Measurements from ENCODE around the gene ADARB2. TPM values are rescaled to one million over a fixed set of nuclear protein-coding genes. Genes with fewer than 3 reads are reported as not detected.

ADARB2 gene
- total and polyA plus RNA-seq, 2 experiments from 2014 or later: 2.0 to 5.0 TPM

DNA sequence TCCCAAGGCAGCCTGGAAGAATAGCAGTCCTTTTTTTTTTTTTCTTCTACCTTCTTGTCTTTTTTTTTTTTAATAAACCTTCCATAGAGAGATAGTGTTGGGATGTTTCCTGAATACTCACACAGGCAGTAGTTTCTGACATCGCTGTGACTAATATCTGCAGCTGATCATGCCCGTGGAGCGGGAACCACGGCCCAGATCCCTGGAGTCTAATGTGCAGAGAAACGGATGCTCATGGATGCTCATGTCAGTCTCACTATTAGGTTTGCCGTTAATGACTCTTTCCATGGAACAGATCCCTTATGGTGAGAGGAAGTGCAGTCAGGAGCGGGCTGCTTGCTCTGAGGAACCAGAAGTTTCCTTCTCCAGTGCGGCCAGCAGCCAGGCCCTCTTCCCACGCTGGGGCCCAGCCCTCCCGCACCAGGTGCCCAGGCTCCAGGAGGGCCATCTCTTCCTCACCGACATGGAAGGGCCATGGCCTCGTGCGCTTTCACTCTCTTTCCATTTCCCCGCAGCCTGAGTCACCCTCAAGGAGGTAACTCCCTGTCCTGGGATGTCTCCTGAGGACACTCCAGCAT, 548.7 kb downstream of the ADARB2 start (continued):
- TF ChIP-seq EZH2 (IDR thresholded peaks at IDR 0.05; ENCODE audit: low read depth, unreplicated experiment): no peak
- no peak for TF ChIP-seq JUNB (IDR thresholded peaks at IDR 0.05; ENCODE audit: unreplicated experiment)
- no peak for TF ChIP-seq REST (IDR thresholded peaks at IDR 0.05; ENCODE audit: unreplicated experiment)
- no peak for TF ChIP-seq EZH2phosphoT487 (IDR thresholded peaks at IDR 0.05; ENCODE audit: unreplicated experiment)
- no peak for TF ChIP-seq CREB1 (CRISPR knock-in tag; IDR thresholded peaks at IDR 0.05; ENCODE audit: low read depth)
- no peak for TF ChIP-seq ZNF331 (CRISPR knock-in tag; IDR thresholded peaks at IDR 0.05; ENCODE audit: low read depth)

DNA sequence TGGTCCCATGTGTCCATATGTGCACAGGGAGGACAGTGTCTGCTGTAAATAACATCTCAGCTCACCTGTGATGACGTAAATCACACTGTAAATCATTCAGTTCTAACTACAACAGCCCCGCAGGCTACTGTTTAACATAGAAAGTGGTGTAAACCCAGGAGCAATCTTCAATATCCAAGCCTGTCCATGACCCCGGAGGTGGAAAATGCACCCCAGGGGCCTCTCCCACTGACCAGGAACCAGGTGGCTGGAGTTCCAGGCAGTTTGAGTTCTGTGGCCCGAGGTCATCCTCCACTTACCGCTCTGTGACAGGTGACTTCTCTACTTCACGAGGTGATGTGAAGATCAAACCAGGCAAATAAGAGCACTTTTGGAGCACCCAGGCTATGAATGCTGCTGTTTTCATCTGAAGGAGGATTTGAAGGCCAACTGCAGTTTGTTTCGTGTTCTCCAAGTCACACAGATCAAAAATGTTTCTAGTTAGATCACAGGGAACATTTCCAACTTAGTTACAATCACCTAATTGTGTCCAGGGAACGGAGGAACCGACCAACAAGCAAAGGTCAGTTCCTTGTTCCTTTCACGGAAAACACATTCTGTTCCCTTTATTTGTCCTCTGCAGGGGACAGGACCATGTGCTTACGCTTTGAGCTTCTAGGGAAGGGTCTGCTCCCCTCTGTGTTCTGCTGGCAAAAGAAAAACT, 549.3 kb downstream of the ADARB2 start:
- no peaks in the 10 kb centered on the region for H3K9me2 ChIP-seq (ENCODE audit: insufficient read depth)
- H3K4me1 Mint-ChIP-seq: no peaks in the 10 kb centered on the region; the same call in 1 of the 3 replicates
- TF ChIP-seq, protein P1, sequence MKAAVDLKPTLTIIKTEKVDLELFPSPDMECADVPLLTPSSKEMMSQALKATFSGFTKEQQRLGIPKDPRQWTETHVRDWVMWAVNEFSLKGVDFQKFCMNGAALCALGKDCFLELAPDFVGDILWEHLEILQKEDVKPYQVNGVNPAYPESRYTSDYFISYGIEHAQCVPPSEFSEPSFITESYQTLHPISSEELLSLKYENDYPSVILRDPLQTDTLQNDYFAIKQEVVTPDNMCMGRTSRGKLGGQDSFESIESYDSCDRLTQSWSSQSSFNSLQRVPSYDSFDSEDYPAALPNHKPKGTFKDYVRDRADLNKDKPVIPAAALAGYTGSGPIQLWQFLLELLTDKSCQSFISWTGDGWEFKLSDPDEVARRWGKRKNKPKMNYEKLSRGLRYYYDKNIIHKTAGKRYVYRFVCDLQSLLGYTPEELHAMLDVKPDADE (IDR thresholded peaks at IDR 0.05): no peak
- no peak for TF ChIP-seq STAT1 (IDR thresholded peaks at IDR 0.05; ENCODE audit: unreplicated experiment)
- TF ChIP-seq ZNF331 (CRISPR knock-in tag; IDR thresholded peaks at IDR 0.05; ENCODE audit: low read depth): no peak
- TF ChIP-seq CREB1 (CRISPR knock-in tag; IDR thresholded peaks at IDR 0.05; ENCODE audit: low read depth): no peak
- TF ChIP-seq EZH2 (IDR thresholded peaks at IDR 0.05; ENCODE audit: low read depth, unreplicated experiment): no peak
- no peak for TF ChIP-seq ZNF114 (CRISPR knock-in tag; IDR thresholded peaks at IDR 0.05)
- TF ChIP-seq JUNB (IDR thresholded peaks at IDR 0.05; ENCODE audit: unreplicated experiment): no peak
- TF ChIP-seq REST (IDR thresholded peaks at IDR 0.05; ENCODE audit: unreplicated experiment): no peak
- TF ChIP-seq POLR2AphosphoS5 (IDR thresholded peaks at IDR 0.05; ENCODE audit: low read depth): no peak
- TF ChIP-seq, protein P2, sequence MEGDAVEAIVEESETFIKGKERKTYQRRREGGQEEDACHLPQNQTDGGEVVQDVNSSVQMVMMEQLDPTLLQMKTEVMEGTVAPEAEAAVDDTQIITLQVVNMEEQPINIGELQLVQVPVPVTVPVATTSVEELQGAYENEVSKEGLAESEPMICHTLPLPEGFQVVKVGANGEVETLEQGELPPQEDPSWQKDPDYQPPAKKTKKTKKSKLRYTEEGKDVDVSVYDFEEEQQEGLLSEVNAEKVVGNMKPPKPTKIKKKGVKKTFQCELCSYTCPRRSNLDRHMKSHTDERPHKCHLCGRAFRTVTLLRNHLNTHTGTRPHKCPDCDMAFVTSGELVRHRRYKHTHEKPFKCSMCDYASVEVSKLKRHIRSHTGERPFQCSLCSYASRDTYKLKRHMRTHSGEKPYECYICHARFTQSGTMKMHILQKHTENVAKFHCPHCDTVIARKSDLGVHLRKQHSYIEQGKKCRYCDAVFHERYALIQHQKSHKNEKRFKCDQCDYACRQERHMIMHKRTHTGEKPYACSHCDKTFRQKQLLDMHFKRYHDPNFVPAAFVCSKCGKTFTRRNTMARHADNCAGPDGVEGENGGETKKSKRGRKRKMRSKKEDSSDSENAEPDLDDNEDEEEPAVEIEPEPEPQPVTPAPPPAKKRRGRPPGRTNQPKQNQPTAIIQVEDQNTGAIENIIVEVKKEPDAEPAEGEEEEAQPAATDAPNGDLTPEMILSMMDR (conservative IDR thresholded peaks at IDR 0.05; ENCODE audit: low read depth in 2 of 2): no peak
- no peak for TF ChIP-seq EZH2phosphoT487 (IDR thresholded peaks at IDR 0.05; ENCODE audit: unreplicated experiment)

More for the DNA sequence above, 549.3 kb downstream of the ADARB2 start:
- no peak overlapping the region for H2AFZ ChIP-seq
- Mint-ChIP-seq H3K9me3 (no peaks in the 10 kb centered on the region), H3K27me3 (ENCODE audit: insufficient read depth, low read depth, poor library complexity) (peaks cover 14% of the 10 kb centered on the region), H3K4me3 (no peak overlapping the region), H3K27ac (no peak overlapping the region), H3K36me3 (ENCODE audit: low read depth) (no peaks in the 10 kb centered on the region; the same call in 2 of the 3 replicates)
- no peak overlapping the region for H3K4me3 ChIP-seq
- no peak overlapping the region for H3K4me2 ChIP-seq
- no peaks in the 10 kb centered on the region for H3K27me3 ChIP-seq (ENCODE audit: insufficient read depth)
- H3K79me2 ChIP-seq (replicated peaks; ENCODE audit: insufficient read depth): no peaks in the 10 kb centered on the region
- no peaks in the 10 kb centered on the region for H4K20me1 ChIP-seq (replicated peaks; ENCODE audit: insufficient read depth)
- no peaks in the 10 kb centered on the region for H3F3A ChIP-seq (replicated peaks; ENCODE audit: low read depth)
- H3K4me1 ChIP-seq (ENCODE audit: insufficient read depth): no peaks in the 10 kb centered on the region
- DNase-seq (ENCODE audit: low spot score) (no peak), ATAC-seq (no peak)
- no peak overlapping the region for H3K27ac ChIP-seq (ENCODE audit: low read depth)
- H3K36me3 ChIP-seq (ENCODE audit: insufficient read depth): no peaks in the 10 kb centered on the region
